A673 (cell line): ENCODE results near the gene UCKL1.

Source experiments
- EZH2 ChIP-seq: fragments of 200-600 bp; sonication (generic); IDR thresholded peaks from 2 replicates; pipeline ENCODE4 v1.6.1; 2017; ENCODE audit warnings: borderline replicate concordance, low read depth, mild to moderate bottlenecking, mixed read lengths, antibody characterized with exemption, low read length; ENCODE audit not compliant: poor library complexity, severe bottlenecking
- TF ChIP-seq, protein P1 (sequence below): fragments of 300-800, 200-600 bp; sonication (generic); conservative IDR thresholded peaks from 2 replicates; pipeline ENCODE4 v1.5.1; 2017; ENCODE audit warnings: low read depth, mild to moderate bottlenecking, antibody characterized with exemption, low read length, moderate library complexity, mixed read lengths

- TF ChIP-seq, protein P1, sequence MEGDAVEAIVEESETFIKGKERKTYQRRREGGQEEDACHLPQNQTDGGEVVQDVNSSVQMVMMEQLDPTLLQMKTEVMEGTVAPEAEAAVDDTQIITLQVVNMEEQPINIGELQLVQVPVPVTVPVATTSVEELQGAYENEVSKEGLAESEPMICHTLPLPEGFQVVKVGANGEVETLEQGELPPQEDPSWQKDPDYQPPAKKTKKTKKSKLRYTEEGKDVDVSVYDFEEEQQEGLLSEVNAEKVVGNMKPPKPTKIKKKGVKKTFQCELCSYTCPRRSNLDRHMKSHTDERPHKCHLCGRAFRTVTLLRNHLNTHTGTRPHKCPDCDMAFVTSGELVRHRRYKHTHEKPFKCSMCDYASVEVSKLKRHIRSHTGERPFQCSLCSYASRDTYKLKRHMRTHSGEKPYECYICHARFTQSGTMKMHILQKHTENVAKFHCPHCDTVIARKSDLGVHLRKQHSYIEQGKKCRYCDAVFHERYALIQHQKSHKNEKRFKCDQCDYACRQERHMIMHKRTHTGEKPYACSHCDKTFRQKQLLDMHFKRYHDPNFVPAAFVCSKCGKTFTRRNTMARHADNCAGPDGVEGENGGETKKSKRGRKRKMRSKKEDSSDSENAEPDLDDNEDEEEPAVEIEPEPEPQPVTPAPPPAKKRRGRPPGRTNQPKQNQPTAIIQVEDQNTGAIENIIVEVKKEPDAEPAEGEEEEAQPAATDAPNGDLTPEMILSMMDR: no peak
- no peak for TF ChIP-seq EZH2
These were observed 12.1 kb upstream of the UCKL1 start for GRCh38 chr20:63968136-63968927.
